Hematopoietic multipotent progenitor cell treated with erythropoietin and hydrocortisone succinate and interleukin-3 and kit ligand, for 15 days (in vitro differentiated cells): ENCODE measurements around the gene C6orf47.

Experiments used
- DNase-seq: peaks from one replicate; pipeline ENCODE4 v3.0.0-alpha.2; 2015; ENCODE audit warnings: low spot score

The C6orf47 gene

DNA sequence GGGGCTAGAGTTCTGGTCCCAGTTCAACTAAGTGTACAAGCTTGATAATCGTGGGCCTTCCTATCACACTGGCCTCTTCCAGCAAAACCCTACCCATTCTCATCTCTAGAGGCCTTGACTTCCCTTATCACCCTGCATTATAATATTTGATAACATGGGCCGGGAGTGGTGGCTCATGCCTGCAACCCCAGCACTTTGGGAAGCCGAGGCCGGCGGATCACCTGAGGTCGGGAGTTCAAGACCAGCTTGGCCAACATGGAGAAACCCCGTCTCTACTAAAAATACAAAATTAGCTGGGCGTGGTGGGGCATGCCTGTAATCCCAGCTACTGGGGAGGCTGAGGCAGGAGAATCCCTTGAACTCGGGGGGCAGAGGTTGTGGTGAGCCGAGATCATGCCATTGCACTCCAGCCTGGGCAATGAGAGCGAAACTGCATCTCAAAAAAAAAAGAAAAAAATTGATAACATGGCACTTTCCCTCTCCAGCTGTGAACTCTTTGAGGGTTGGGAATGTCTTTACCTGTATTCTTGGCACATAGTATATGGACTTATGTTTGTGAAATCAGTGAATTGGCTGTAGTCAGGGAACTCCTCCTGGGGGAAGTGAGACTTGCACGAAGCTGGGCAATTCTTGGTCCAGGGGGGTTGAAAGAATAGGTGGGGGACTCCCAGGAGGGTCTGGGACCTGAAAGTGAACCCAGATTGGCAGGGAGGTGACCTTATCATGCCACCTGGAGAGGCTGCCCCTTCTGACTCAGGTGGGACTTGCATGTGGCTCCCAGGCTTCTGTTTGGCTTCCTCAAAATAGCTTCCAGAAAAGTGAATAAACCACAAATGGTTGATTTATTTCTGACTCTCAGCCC, 915 bp upstream of the C6orf47 start:
- no peak for DNase-seq

DNA sequence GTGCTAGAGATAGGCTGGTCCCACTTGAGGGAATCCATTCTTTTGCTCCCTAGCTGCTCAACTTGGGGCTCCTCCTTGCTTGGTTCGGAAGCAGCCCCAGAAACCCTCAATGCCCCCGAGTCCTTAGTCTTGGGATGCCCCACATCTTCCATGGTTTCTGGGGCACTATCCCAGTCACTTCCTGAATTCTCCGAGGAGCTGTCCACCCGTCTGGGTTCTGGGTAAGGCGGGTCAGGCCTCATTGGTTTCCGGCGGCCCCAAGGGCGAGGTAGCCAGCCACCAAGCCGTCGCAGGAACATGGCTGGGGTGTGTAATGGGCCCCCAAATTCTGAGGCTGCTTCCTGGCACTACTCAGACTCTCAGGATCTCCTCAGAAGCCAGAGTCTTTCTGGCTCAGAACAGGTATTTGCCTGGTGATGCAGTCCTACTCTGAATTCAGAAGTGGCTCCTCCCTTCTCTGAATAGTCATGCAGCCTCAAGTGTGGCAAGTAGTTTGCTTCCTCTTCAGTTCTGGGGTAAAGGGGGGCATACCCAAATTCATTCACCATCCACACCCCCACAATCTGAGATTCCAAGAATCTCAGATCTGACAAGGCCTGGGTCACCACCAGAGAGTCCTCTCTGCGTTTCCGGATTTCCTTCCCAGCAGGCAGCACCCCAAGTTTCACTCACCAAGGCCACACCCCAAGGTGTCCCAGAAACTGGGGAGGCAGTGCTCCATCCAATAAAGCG, 763 bp downstream of the C6orf47 start:
- DNase-seq: peak; percentile 33

DNA sequence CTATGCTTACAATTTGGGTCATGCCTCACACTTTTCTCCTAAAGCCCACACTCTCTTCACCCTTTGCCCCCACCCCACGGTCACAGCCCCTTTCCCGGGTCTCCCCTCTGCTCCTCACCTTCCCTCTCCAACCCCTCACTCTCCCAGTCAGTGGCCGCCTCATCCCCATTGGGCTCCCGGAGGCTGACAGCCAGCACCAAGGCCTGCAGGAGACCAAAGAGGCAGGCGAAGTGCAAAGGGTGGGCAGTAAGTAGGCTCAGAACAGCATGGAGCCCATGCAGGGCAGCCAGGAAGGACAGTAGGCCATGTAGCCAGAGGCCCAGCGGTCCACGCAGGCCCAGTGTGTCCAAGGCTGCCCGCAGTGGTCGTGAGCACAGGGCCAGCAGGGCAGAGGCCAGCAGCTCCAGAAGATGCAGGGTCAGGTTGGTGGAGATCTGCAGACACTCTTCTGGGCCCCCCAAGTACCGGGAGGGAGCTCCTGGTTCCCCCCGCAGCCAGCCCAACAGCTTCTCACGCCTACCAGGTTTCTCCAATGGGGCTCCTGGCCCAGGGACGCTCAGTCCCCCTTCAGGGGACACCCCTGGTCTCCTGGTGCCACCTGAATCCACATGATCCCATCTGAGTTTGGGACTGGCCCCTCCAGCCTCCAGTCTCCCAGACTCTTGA, 1.5 kb downstream of the C6orf47 start:
- no peak for DNase-seq

DNA sequence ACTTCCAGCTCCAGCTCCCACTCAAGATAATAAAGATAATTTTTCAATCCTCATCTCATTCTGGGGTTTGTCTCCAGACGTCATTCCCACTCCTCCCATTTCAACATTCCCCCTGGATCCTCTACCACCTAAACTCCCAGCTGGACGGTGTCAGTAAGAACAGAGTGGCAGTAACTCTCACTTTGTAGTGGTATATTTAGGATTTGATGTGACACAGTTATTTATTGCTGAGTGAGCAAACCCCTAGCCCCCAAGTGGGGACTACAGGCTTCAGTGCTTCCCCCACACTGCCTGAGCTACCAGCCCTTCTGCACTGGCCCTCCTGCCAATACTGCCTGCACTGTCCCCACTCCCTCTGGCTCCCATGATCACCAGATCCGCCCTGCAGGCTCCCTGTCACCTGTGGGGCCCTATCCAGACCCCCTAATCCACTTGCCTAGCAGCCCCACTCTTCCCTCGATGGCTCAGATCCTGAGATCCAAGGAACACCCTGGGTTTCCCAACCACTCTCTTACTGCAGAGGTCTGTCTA, 2.4 kb downstream of the C6orf47 start:
- no peak for DNase-seq

DNA sequence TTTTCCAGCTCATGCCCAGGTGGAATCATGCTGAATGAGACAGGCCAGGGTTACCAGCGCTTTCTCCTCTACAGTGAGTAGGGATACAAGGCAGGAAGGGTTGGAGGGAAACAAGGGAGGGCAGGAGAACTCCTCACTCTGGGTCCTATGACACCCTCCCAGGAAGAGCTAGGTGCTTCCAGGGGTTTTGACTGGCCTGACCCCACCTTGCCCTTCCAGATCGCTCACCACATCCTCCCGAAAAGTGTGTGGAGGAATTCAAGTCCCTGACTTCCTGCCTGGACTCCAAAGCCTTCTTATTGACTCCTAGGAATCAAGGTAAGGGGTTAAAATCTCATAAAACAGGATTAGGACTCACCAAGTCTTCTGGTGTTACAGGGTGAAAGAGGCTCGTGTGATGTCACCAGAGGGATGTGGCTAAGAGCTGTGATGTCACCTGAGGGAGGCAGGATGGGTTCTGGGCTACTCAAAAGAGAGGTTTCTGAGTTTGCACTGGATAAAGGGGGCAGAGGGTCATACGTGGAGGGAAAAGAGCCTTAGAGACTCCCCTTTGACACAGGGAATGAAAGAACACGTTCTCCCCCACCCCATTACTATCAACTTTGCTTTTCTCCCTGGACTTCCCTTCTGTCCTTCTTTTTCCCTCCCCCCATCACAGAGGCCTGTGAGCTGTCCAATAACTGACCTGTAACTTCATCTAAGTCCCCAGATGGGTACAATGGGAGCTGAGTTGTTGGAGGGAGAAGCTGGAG, 3.0 kb downstream of the C6orf47 start:
- no peak for DNase-seq

DNA sequence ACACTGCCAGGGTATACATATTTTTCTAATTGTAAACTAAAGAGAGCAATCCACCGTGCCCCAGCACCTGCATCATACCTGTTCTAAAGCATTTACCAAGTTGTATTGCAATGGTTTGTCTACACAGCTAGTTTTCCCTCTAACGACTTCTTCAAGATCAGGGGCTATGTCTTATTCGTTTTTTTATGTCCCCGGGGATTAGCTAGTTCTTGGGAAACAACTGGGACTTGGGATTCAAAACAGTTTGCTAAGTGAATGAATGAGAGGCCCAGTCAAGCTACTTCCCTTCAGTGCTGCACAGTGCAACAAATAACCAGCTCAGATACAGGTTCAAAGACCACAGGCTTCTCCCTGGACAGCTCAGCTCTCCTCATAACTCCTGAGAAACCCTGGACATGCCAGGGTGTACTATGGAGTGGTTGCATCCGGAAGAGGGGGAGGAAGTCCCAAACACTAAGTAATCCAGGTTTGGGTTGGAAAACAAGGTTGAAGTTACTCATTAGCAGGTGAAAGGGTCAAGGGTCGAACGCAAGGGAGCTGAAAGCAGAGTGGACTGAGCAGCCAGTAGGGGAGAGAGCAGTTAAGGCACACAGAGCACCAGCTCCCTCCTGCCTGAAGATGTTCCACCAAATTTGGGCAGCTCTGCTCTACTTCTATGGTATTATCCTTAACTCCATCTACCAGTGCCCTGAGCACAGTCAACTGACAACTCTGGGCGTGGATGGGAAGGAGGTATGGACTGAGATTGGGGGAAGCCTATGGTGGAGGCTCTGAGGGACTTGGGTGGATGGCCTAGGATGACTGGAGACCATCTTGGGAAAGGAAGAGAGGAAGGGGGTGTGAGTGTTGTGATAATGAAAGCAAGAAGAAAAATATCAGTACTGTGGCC, 5.0 kb downstream of the C6orf47 start, which contains the start of gene APOM:
Gene APOM (plus strand): TSS at position 546 of the 889 bp plus-strand sequence. CDS start 73 bp downstream, at position 619.
- DNase-seq: no peak

DNA sequence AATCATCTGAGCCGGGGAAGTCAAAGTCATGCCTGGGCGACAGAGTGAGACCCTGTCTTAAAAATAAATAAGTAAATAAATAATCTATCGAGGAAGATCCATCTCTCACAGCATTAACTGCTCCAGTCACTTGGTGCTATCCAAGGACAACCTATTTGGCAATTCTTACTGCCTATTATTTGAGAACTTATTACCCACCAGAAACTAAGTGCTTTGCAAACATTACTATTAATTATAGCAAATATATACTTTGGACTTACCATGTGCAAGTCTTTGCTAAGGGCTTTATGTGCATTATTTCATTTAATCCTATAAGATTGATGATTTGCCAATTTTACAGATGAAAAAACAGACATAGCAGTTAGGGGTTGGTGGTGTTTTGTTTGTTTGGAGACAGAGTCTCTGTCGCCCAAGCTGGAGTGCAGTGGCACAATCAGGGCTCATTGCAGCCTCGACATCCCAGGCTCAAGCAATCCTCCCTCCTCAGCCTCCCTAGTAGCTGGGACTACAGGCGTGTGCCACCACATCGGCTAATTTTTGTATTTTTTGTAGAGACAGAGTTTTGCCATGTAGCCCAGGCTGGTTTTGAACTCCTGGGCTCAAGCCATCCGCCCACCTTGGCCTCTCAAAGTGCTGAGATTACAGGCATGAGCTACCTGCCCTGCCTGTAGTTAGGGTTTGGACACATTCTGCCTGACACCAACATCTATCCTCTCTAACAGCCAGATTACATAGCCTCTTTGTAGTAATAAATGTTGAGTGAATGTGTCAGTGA, 5.8 kb downstream of the C6orf47 start:
- DNase-seq: no peak

DNA sequence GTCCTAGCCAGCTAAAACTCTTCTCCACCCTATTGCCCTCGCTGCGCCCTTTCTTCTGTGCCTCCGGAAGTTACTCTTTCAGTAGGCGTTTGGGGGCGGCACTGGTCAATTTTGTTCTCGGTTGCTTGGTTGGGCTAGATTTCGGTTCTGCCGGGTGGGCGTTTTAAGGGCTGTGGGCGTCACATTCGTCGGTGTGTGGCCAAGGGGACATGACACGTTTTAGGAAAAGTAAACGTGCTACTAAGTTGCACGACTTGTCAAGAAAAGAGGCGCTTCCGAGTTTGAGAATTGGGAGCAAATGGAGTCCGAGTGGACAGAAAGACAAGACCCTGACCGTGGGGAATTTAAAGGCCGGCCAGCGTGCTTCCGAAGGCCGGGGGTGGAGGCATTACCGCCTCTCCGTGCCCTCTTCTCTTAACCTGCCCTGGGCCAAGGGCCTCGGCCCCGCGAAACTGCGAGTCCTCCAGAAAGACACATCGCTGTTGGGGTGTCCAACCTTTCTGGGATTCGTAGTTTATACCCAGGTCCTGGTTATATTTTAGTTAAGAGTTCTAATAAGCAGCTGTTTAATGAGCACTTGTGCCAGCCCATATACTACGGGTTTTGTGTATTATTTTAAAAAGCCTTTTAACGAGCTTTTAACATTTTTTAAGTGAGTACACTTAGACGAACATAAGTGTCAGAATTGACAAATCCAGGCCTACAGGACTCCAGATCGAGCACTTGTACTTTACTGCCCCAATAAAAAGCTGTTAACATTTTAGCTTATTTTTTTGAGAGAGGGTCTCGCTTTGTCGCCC, 7.5 kb downstream of the C6orf47 start:
- DNase-seq: no peak

DNA sequence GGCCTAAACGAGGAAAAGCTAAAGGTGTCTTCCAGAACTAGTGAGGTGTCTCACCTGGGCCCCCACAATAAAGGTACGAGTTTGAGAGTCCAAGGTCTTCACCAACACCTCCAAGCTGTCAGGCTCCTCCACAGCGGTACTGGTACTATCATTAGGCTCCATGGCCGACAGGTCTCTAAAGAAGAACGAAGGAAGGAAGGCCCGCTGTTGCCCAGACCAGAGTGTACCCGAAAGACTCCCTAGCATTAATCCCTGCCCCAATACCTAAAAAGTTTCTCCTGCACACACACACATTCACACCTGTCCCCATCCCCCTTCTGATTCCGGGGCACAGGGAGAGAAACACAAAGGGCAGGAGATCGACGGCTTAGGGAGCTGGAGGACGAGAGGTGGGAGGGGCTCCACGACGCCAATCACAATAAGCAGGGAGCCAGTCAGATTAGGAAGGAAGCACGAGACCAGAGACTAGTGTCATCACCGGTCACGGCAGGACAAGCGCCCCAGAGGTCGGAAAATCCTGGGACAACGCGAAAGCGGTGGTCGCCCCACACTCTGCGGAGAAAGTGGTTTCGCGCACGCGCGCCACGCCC, 8.9 kb downstream of the C6orf47 start:
- DNase-seq: peak; percentile 14

DNA sequence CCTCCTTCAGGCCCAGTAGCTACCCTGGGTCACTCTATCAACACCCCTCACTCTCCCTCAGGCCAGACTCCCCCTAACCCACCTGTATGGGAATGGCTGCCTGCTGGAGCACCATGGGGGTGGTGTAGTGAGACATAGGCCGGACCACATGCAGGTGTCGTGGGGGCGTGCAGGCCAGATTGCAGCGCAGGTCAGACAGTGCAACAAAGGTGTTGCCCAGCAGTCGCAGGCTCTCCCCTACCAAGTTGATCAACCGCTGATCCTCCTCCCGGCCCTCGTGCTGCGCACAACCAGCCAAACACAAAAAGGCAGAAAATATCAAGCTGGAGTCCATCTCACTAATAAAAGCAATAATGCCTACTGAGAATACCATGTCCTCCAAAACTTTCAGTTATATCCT, 15.3 kb downstream of the C6orf47 start:
- DNase-seq: no peak

DNA sequence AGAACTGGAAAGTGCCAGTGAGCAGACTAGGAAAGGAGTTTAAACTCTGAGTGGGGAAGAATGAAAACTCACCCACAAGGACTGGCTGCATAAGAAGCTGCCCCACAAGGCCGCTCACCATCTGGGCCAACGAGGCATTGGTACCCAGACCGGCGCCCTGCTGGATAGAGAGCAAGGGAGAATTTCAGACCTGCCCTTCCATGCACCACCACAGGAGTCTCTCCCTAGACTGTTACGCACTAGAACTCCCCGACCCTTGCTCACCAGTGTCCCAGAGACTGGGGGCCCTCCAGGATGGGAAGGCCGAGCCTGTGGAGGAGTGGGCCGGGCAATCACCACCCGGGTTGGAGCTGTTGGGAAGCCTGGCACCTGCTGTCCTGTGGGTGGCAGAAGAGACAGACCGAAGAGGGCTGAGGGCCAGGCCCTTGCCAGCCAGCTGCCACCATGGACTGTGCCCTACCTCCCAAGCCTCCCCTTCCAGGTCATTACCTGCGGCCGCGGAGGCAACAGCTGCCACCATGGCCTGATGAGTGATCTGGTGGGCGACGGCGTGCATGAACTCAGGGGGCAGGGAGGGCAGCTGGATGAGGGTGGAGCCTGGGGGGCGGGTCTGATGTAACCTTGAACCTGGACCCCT, 16.6 kb downstream of the C6orf47 start:
- DNase-seq: no peak

DNA sequence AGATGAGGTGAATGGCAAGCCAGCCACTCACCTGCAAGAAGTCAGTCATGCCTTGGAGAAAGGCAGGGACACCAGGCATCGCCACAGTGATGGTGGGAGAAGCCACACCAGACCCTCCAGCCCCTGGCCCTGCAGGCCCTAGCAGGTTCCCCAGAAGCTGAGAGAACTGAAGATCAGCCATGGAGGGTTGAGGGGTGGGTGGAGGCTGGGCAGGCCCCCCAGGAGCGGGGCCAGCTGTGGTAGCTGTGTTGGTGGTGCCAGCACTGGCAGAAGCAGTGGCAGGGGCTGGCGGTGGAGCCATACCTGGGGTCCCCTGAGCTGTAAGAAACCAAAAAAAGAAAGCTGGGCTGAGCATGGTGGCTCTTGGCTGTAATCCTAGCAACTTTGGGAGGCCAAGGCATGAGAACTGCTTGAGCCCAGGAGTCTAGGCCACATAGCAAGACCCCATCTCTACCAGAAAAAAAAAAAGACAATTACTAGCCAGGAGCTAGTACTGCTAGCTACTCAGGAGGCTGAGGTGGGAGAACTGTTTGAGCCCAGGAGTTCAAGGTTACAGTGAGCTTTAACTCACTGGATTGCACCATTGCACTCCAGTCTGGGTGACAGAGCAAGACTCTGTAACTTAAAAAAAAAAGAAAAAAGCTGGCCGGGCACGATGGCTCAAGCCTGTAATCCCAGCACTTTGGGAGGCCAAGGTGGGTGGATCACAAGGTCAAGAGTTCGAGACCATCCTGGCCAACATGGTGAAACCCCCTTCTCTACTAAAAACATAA, 17.6 kb downstream of the C6orf47 start:
- no peak for DNase-seq

DNA sequence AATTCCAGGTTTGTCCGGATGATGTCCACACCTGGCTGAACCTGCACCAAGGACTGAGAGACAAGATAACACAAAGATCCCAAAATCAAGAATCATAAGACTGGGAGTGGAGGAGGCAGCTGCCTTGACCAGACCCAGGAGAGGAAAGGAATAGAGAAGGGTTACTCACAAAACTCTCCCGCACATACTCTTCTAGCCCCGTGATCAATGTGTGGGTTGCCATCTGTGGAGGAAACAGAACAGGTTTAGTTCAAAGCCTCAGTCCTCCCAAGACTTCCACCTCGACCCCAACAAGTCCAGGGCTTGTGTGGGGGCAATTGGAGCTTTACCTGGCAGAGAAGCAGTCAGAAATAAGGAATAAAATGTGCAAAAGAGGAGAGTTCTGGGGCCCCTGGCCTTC, 19.2 kb downstream of the C6orf47 start:
- DNase-seq: no peak

DNA sequence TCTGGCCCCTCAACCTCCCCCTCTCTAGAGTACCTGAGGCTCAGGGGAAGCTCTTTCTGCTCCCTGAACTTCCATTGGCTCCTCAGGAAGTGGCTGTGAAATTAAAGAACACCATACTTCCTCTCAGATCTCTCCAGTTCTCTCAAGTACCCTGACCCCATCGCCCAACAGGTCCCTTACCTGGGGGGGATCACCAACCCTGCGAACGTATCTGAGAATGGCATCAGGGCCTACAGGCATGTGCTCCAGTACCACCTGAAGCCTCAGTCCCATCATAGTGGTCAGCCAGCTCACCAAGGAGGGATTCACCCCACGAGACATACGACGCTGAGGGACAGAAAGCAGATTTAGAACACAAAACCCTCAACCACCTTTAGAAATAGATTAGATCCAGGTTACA, 20.0 kb downstream of the C6orf47 start:
- no peak for DNase-seq

DNA sequence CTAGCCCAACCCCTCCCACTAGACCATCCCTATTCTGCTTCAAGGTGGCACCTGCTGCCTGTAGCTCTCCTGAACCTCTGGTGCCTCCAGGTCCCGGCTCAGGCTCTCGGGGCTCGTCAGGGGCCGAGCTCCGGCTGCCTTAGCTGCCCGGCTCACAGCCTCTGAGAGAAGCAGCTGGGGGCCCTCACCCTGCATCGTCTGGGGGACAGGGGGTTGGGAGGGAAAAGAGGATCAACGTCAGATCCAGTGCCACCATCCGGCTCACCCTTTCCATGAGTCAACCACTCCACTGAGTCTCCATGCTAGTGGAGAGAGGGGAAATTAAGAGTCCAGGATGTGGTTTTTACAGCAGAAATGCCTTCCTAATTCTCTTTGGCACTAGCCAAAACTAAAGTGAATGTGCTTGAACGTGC, 21.1 kb downstream of the C6orf47 start:
- DNase-seq: no peak

DNA sequence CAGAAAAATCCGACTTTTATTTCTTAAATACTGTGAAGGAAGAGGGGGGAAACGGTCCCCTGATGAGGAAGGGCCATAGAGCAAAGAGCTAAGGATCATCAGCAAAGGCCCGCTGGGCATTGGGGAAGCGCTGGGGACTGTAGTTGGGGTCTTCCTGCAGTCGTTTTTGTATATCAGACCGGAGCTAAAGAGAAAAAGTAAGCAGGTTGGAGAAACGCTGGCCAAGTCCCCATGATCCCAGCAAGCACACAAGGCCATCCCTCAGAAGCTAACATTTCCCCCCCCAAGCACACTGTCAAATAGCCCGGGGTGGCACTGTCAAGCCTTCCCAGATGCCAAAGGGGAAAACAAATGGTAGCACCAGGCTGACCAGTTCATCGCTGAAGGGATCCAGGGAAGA, 21.5 kb downstream of the C6orf47 start:
- no peak for DNase-seq
